Spleen (tissue), 11 donors: ENCODE data around the gene TEAD3. TPM values are rescaled to one million over a fixed set of nuclear protein-coding genes. Genes with fewer than 3 reads are reported as not detected.
"Not testable (repeated sequence)": the region's sequence is repeated elsewhere in the genome, so short reads cannot be mapped to it uniquely, and the experiment has no call there.

Source experiments
- DNase-seq: peaks from one replicate; pipeline ENCODE4 v3.0.0-alpha.2; 2020
- H3K27ac ChIP-seq, 8 donors: fragments of 200-600 bp; sonication (generic) in 7 of 8; 1 replicate in 4 of 8; 2 replicates in 4 of 8; pipeline versions ENCODE4 v1.5.0 to v1.8.0; 2016 to 2021; ENCODE audit warnings: inconsistent platforms in 4 of 8, mild to moderate bottlenecking in 4 of 8, moderate library complexity in 1 of 8
- H3K27me3 ChIP-seq, 7 donors: fragments of 200-600 bp; sonication (generic) in 6 of 7; replicated peaks in 1 of 7; 1 replicate in 4 of 7; 2 replicates in 3 of 7; pipeline versions ENCODE4 v1.5.0 to v1.8.0; 2016 to 2021; ENCODE audit warnings: inconsistent platforms in 3 of 7, mild to moderate bottlenecking in 1 of 7
- H3K36me3 ChIP-seq, 6 donors: fragments of 200-600 bp; sonication (generic) in 5 of 6; 1 replicate in 4 of 6; 2 replicates in 2 of 6; pipeline versions ENCODE4 v1.5.0 to v1.8.0; 2016 to 2021; ENCODE audit warnings: inconsistent platforms in 2 of 6
- H3K4me1 ChIP-seq, 6 donors: fragments of 200-600 bp; sonication (generic) in 5 of 6; 1 replicate in 3 of 6; 2 replicates in 3 of 6; pipeline versions ENCODE4 v1.5.0 to v1.8.0; 2016 to 2021; ENCODE audit warnings: inconsistent platforms in 3 of 6
- H3K4me3 ChIP-seq, 8 donors: fragments of 200-600 bp; sonication (generic) in 7 of 8; 1 replicate in 4 of 8; 2 replicates in 4 of 8; pipeline versions ENCODE4 v1.5.0 to v1.8.0; 2016 to 2021; ENCODE audit warnings: inconsistent platforms in 4 of 8, mild to moderate bottlenecking in 4 of 8, moderate library complexity in 2 of 8
- H3K9me3 ChIP-seq, 8 donors: fragments of 200-600 bp; sonication (generic) in 7 of 8; 1 replicate in 4 of 8; 2 replicates in 4 of 8; pipeline versions ENCODE4 v1.5.0 to v1.8.0; 2016 to 2021; ENCODE audit warnings: inconsistent platforms in 4 of 8
- CTCF ChIP-seq, 11 experiments: fragments of 200-600 bp in 7 of 11; fragments of 450-650 bp in 4 of 11; sonication (generic) in 4 of 11; IDR thresholded peaks in 8 of 11; conservative IDR thresholded peaks in 3 of 11; 1 replicate in 7 of 11; 2 replicates in 4 of 11; pipeline versions ENCODE4 v1.4.0 to v1.8.0; 2016 to 2021; ENCODE audit warnings: antibody characterized with exemption in 11 of 11, inconsistent platforms in 4 of 11, mild to moderate bottlenecking in 1 of 11
- POLR2A ChIP-seq, 3 donors: fragments of 450-650 bp; IDR thresholded peaks; one replicate each; pipeline ENCODE4 v1.5.1; 2017; ENCODE audit warnings: antibody characterized with exemption in 3 of 3, mild to moderate bottlenecking in 1 of 3
- POLR2AphosphoS5 ChIP-seq, 3 donors: sonication (generic); formaldehyde crosslinking; IDR thresholded peaks; one replicate each; pipeline ENCODE4 v1.5.1; 2017; ENCODE audit warnings: antibody characterized with exemption in 3 of 3
- WGBS, 5 donors: extraction: QIAGEN DNeasy Blood & Tissue Kit in 3 of 5; methylation state at CpG; one replicate each; pipeline versions ENCODE4 v1.1.5 to v1.1.7; 2013 to 2018; 5-methylcytosine and 5-hydroxymethylcytosine counted together
- intact Hi-C: fragments of 100-400 bp; cut with DNase I; formaldehyde crosslinking; loops from one replicate; pipeline ENCODE4 v1.15.0; 2023; ENCODE audit warnings: low total_unique reads
- polyA plus RNA-seq, 3 donors: library from polyadenylated mRNA; stranded (reverse); fragments of 200-250 nt; gene quantifications; one replicate each; pipeline ENCODE4 v1.2.1, GENCODE V29; 2013
- total RNA-seq, 7 donors: library from RNA; depleted of rRNA in 3 of 7; stranded (reverse); fragments of >200 nt in 3 of 7; fragmentation: NEBNext Ultra II Directional in 4 of 7; extraction: Animal tissue kit (Norgen Biotek cat#: 25700) in 4 of 7; gene quantifications; one replicate each; pipeline versions ENCODE4 v1.1.0 to v1.2.1, GENCODE V29; 2016 to 2021
- donor health status: healthy with polysubstance abuse.
- donor health status: DM: no; HTN: no; CAD: no; lungs with moderate emphysema.
- donor health status: DM: no; HTN: no; CAD: no.
- donor health status: Bipolar disorder and iron deficiency.
- donor health status: healthy.
- donor health status: DM: no; HTN: no; CAD: no.
- donor health status: DM: yes; HTN: yes; CAD: no.

TEAD3 gene
- total and polyA plus RNA-seq, 10 donors = 2.5 to 15.2 (median 7.2) TPM

GRCh38 chr6:35519313-35520015, 22.6 kb upstream of the TEAD3 start:
- H3K27ac ChIP-seq = no peak overlapping the region
- intact Hi-C loops = loop anchor here (5.0 kb wide), 1 partner anchor 218 kb away; the partner anchor contains the start of gene ARMC12
- DNase-seq = no peak

GRCh38 chr6:35518566-35519312, 21.9 kb upstream of the TEAD3 start:
- Histone ChIP-seq H3K36me3 (no peaks in the 10 kb centered on the region), H3K4me3 (no peak overlapping the region), H3K4me1 (peaks cover 0 to 18% (median 14%) of the 10 kb centered on the region in 6 donors), H3K9me3 (no peaks in the 10 kb centered on the region), H3K27ac (no peak overlapping the region), H3K27me3 (peaks cover 0 to 13% (median 0%) of the 10 kb centered on the region in 7 donors)
- no peak for TF ChIP-seq POLR2A (IDR thresholded peaks at IDR 0.05)
- TF ChIP-seq CTCF (IDR thresholded peaks at IDR 0.05 in 8 of 11, conservative IDR thresholded peaks at IDR 0.05 in 3 of 11) = no peak
- no peak for TF ChIP-seq POLR2AphosphoS5 (IDR thresholded peaks at IDR 0.05)
- whole genome bisulfite sequencing, 5 donors = 90 to 98% (median 95%) methylated on average over 6 of the region's 6 CpGs
- intact Hi-C loops = no loop called here
- DNase-seq = no peak

More at GRCh38 chr6:35519313-35520015, 22.6 kb upstream of the TEAD3 start:
- Histone ChIP-seq H3K4me3 (no peak overlapping the region), H3K27me3 (peaks cover 0 to 13% (median 0%) of the 10 kb centered on the region in 7 donors), H3K4me1 (peaks cover 0 to 20% (median 14%) of the 10 kb centered on the region in 6 donors), H3K36me3 (no peaks in the 10 kb centered on the region), H3K9me3 (no peaks in the 10 kb centered on the region)
- TF ChIP-seq POLR2AphosphoS5 (IDR thresholded peaks at IDR 0.05) = no peak
- no peak for TF ChIP-seq CTCF (IDR thresholded peaks at IDR 0.05 in 8 of 11, conservative IDR thresholded peaks at IDR 0.05 in 3 of 11)
- no peak for TF ChIP-seq POLR2A (IDR thresholded peaks at IDR 0.05)
- WGBS, 5 donors = 86 to 93% (median 91%) methylated on average over 9 of the region's 9 CpGs

GRCh38 chr6:35517978-35518377, 21.1 kb upstream of the TEAD3 start:
- H3K4me3 ChIP-seq, H3K27ac ChIP-seq, H3K36me3 ChIP-seq, DNase-seq, H3K9me3 ChIP-seq, intact Hi-C loops: not testable (repeated sequence)
- WGBS, 5 donors = 73 to 81% (median 78%) methylated on average over 7 of the region's 7 CpGs
- H3K4me1 ChIP-seq = peaks cover 0 to 10% (median 8%) of the 10 kb centered on the region in 6 donors
- H3K27me3 ChIP-seq = peaks cover 0 to 19% (median 0%) of the 10 kb centered on the region in 7 donors

- Histone ChIP-seq H3K27me3 (peaks cover 0 to 23% (median 8%) of the 10 kb centered on the region in 7 donors), H3K9me3 (no peaks in the 10 kb centered on the region), H3K4me3 (no peak overlapping the region), H3K27ac (no peak overlapping the region), H3K36me3 (no peaks in the 10 kb centered on the region), H3K4me1 (peaks cover 0 to 7% (median 0%) of the 10 kb centered on the region in 6 donors)
- intact Hi-C loops = no loop called here
- WGBS, 5 donors = 60 to 72% (median 68%) methylated on average over 6 of the region's 6 CpGs
- no peak for DNase-seq
- no peak for TF ChIP-seq POLR2A (IDR thresholded peaks at IDR 0.05)
- TF ChIP-seq CTCF (IDR thresholded peaks at IDR 0.05 in 8 of 11, conservative IDR thresholded peaks at IDR 0.05 in 3 of 11) = no peak
- no peak for TF ChIP-seq POLR2AphosphoS5 (IDR thresholded peaks at IDR 0.05)
These were observed 19.8 kb upstream of the TEAD3 start for GRCh38 chr6:35516712-35517111.

GRCh38 chr6:35515939-35516338, 19.1 kb upstream of the TEAD3 start:
- peaks cover 0 to 27% (median 16%) of the 10 kb centered on the region in 7 donors for H3K27me3 ChIP-seq
- H3K27ac ChIP-seq, H3K36me3 ChIP-seq, H3K4me3 ChIP-seq, intact Hi-C loops, H3K9me3 ChIP-seq, DNase-seq: not testable (repeated sequence)
- 74 to 91% (median 88%) methylated on average over 6 of the region's 6 CpGs for WGBS, 5 donors
- H3K4me1 ChIP-seq = peaks cover 0 to 11% (median 2%) of the 10 kb centered on the region in 6 donors
